H1 (cell line): ENCODE data around the gene CCDC183. TPM values are rescaled to one million over a fixed set of nuclear protein-coding genes. Genes with fewer than 3 reads are reported as not detected.

Source experiments
- KDM1A ChIP-seq: fragments of 200-600, 300-600 bp; sonication (generic); IDR thresholded peaks from 2 replicates; pipeline ENCODE4 v1.7.1; 2016; ENCODE audit warnings: mild to moderate bottlenecking, low read length, borderline replicate concordance
- KDM4A ChIP-seq: IDR thresholded peaks from one replicate; pipeline ENCODE4 v1.7.1; 2012; ENCODE audit warnings: low read depth, mild to moderate bottlenecking, moderate library complexity, low read length, inconsistent platforms; ENCODE audit not compliant: severe bottlenecking
- NANOG ChIP-seq: IDR thresholded peaks from 2 replicates; pipeline ENCODE4 v1.6.1; 2011; ENCODE audit warnings: low read length, low read depth, mild to moderate bottlenecking, inconsistent platforms; ENCODE audit not compliant: insufficient read depth, poor library complexity, severe bottlenecking
- SIN3A ChIP-seq, 2 experiments: IDR thresholded peaks in 1 of 2; conservative IDR thresholded peaks in 1 of 2; 2 replicates each; pipeline ENCODE4 v1.6.1; 2011 to 2012; ENCODE audit warnings: low read length in 2 of 2, improper control_type of control experiment in 1 of 2, low read depth in 1 of 2, mild to moderate bottlenecking in 1 of 2
- SIRT6 ChIP-seq: IDR thresholded peaks from one replicate; pipeline ENCODE4 v1.7.1; 2012; ENCODE audit warnings: low read length, inconsistent platforms
- TCF12 ChIP-seq: IDR thresholded peaks from 2 replicates; pipeline ENCODE4 v1.6.1; 2011; ENCODE audit warnings: low read depth, mild to moderate bottlenecking, low read length
- polyA plus RNA-seq, 7 experiments: library from polyadenylated mRNA; depleted of rRNA in 3 of 7; stranded (reverse) in 5 of 7; unstranded in 2 of 7; fragments of >200 nt in 5 of 7; fragments of 200-250 nt in 2 of 7; gene quantifications; 1 replicate in 5 of 7; 2 replicates in 1 of 7; 4 replicates in 1 of 7; pipeline versions ENCODE4 v1.2.1 to v1.2.3, GENCODE V29; 2011 to 2013; ENCODE audit warnings: missing spikeins in 2 of 7, mixed read lengths in 2 of 7
- total RNA-seq: library from RNA; stranded (reverse); fragmentation: NEBNext Ultra II Directional; extraction: Animal tissue kit (Norgen Biotek cat#: 25700); gene quantifications from 2 replicates; pipeline ENCODE4 v1.2.1, GENCODE V29; 2021
- TF ChIP-seq, protein P1 (sequence below): fragments of 300-600 bp; sonication (generic); IDR thresholded peaks from 2 replicates; pipeline ENCODE4 v1.7.1; 2012; ENCODE audit warnings: low read length, moderate library complexity, mild to moderate bottlenecking, inconsistent platforms; ENCODE audit not compliant: insufficient replicate concordance

Gene CCDC183
- total and polyA plus RNA-seq, 2 of the 8 experiments (the other 6 are each of a cell fraction or from before 2014, with no cell fraction given): 0.51 to 1.6 TPM

- TF ChIP-seq, protein P1, sequence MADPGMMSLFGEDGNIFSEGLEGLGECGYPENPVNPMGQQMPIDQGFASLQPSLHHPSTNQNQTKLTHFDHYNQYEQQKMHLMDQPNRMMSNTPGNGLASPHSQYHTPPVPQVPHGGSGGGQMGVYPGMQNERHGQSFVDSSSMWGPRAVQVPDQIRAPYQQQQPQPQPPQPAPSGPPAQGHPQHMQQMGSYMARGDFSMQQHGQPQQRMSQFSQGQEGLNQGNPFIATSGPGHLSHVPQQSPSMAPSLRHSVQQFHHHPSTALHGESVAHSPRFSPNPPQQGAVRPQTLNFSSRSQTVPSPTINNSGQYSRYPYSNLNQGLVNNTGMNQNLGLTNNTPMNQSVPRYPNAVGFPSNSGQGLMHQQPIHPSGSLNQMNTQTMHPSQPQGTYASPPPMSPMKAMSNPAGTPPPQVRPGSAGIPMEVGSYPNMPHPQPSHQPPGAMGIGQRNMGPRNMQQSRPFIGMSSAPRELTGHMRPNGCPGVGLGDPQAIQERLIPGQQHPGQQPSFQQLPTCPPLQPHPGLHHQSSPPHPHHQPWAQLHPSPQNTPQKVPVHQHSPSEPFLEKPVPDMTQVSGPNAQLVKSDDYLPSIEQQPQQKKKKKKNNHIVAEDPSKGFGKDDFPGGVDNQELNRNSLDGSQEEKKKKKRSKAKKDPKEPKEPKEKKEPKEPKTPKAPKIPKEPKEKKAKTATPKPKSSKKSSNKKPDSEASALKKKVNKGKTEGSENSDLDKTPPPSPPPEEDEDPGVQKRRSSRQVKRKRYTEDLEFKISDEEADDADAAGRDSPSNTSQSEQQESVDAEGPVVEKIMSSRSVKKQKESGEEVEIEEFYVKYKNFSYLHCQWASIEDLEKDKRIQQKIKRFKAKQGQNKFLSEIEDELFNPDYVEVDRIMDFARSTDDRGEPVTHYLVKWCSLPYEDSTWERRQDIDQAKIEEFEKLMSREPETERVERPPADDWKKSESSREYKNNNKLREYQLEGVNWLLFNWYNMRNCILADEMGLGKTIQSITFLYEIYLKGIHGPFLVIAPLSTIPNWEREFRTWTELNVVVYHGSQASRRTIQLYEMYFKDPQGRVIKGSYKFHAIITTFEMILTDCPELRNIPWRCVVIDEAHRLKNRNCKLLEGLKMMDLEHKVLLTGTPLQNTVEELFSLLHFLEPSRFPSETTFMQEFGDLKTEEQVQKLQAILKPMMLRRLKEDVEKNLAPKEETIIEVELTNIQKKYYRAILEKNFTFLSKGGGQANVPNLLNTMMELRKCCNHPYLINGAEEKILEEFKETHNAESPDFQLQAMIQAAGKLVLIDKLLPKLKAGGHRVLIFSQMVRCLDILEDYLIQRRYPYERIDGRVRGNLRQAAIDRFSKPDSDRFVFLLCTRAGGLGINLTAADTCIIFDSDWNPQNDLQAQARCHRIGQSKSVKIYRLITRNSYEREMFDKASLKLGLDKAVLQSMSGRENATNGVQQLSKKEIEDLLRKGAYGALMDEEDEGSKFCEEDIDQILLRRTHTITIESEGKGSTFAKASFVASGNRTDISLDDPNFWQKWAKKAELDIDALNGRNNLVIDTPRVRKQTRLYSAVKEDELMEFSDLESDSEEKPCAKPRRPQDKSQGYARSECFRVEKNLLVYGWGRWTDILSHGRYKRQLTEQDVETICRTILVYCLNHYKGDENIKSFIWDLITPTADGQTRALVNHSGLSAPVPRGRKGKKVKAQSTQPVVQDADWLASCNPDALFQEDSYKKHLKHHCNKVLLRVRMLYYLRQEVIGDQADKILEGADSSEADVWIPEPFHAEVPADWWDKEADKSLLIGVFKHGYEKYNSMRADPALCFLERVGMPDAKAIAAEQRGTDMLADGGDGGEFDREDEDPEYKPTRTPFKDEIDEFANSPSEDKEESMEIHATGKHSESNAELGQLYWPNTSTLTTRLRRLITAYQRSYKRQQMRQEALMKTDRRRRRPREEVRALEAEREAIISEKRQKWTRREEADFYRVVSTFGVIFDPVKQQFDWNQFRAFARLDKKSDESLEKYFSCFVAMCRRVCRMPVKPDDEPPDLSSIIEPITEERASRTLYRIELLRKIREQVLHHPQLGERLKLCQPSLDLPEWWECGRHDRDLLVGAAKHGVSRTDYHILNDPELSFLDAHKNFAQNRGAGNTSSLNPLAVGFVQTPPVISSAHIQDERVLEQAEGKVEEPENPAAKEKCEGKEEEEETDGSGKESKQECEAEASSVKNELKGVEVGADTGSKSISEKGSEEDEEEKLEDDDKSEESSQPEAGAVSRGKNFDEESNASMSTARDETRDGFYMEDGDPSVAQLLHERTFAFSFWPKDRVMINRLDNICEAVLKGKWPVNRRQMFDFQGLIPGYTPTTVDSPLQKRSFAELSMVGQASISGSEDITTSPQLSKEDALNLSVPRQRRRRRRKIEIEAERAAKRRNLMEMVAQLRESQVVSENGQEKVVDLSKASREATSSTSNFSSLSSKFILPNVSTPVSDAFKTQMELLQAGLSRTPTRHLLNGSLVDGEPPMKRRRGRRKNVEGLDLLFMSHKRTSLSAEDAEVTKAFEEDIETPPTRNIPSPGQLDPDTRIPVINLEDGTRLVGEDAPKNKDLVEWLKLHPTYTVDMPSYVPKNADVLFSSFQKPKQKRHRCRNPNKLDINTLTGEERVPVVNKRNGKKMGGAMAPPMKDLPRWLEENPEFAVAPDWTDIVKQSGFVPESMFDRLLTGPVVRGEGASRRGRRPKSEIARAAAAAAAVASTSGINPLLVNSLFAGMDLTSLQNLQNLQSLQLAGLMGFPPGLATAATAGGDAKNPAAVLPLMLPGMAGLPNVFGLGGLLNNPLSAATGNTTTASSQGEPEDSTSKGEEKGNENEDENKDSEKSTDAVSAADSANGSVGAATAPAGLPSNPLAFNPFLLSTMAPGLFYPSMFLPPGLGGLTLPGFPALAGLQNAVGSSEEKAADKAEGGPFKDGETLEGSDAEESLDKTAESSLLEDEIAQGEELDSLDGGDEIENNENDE: no peak
- TF ChIP-seq SIRT6 (no peak), KDM4A (no peak), NANOG (no peak), SIN3A (conservative IDR thresholded peaks at IDR 0.05 in 1 of 2, IDR thresholded peaks at IDR 0.05 in 1 of 2; ENCODE audit: low read depth in 1 of 2, low read length in 2 of 2) (no peak), TCF12 (no peak), KDM1A (no peak)
Measured at GRCh38 chr9:136793086-136793946, 2.8 kb upstream of the CCDC183 start (continued).
